WTC11 (cell line): ENCODE data around the gene SARDH. TPM values are rescaled to one million over a fixed set of nuclear protein-coding genes. Genes with fewer than 3 reads are reported as not detected.

ENCODE experiments used
- ATAC-seq: fragments of 200-7000 bp; cut with Tn5 transposase; 2 replicates; pipeline ENCODE4 v1.10.0; 2021; ENCODE audit warnings: mild to moderate bottlenecking, moderate library complexity
- CTCF ChIA-PET: fragments of 300-600 bp; sonication (Branson Sonifier 250); formaldehyde crosslinking; loops from one replicate; lab custom pipeline; 2021; ENCODE audit warnings: antibody characterized with exemption; lab: Charles Lee
- POLR2A ChIA-PET: fragments of 350-600 bp; sonication (Branson Sonifier 250); formaldehyde crosslinking; loops from one replicate; lab custom pipeline; 2021; ENCODE audit warnings: antibody characterized with exemption; lab: Charles Lee
- DNase-seq: peaks from one replicate; pipeline ENCODE4 v3.0.0; 2021; ENCODE audit warnings: low spot score
- H3K27ac Mint-ChIP-seq: 2 replicates; pipeline ENCODE4 v1.8.0; 2021; ENCODE audit warnings: mixed read lengths
- H3K27me3 Mint-ChIP-seq: 2 replicates; pipeline ENCODE4 v1.8.0; 2021; ENCODE audit warnings: low read depth, mild to moderate bottlenecking, moderate library complexity, mixed read lengths
- H3K36me3 Mint-ChIP-seq: 2 replicates; pipeline ENCODE4 v1.8.0; 2021; ENCODE audit warnings: mixed read lengths
- H3K4me1 Mint-ChIP-seq: 2 replicates; pipeline ENCODE4 v1.8.0; 2022; ENCODE audit warnings: mixed read lengths
- H3K4me3 Mint-ChIP-seq: 2 replicates; pipeline ENCODE4 v1.8.0; 2021; ENCODE audit warnings: mild to moderate bottlenecking, moderate library complexity, mixed read lengths
- H3K9me3 Mint-ChIP-seq: 2 replicates; pipeline ENCODE4 v1.8.0; 2021; ENCODE audit warnings: mixed read lengths
- CREM ChIP-seq: sonication (generic); formaldehyde crosslinking; IDR thresholded peaks from 2 replicates; pipeline ENCODE4 v1.8.1; 2022; ENCODE audit warnings: mild to moderate bottlenecking, missing genetic modification reagents, moderate library complexity
- FOXP4 ChIP-seq: sonication (generic); formaldehyde crosslinking; IDR thresholded peaks from 2 replicates; pipeline ENCODE4 v1.8.0; 2022; ENCODE audit warnings: mild to moderate bottlenecking, missing genetic modification reagents
- GTF2I ChIP-seq: fragments of 250-450 bp; sonication (Bioruptor Pico); conservative IDR thresholded peaks from 2 replicates; pipeline ENCODE4 v1.4.0; 2021; ENCODE audit warnings: mild to moderate bottlenecking
- HMGA2 ChIP-seq: fragments of 250-450 bp; sonication (Bioruptor Pico); IDR thresholded peaks from 2 replicates; pipeline ENCODE4 v1.4.0; 2021; ENCODE audit warnings: mild to moderate bottlenecking, moderate library complexity
- IRF1 ChIP-seq: sonication (generic); formaldehyde crosslinking; IDR thresholded peaks from 2 replicates; pipeline ENCODE4 v1.8.0; 2023; ENCODE audit warnings: missing genetic modification reagents
- IRF2 ChIP-seq: sonication (generic); formaldehyde crosslinking; IDR thresholded peaks from 2 replicates; pipeline ENCODE4 v1.8.0; 2022; ENCODE audit warnings: low read depth, missing genetic modification reagents, borderline replicate concordance
- JAZF1 ChIP-seq: fragments of 250-450 bp; sonication (Bioruptor Pico); IDR thresholded peaks from 2 replicates; pipeline ENCODE4 v1.9.0; 2021; ENCODE audit warnings: moderate library complexity, mild to moderate bottlenecking, inconsistent platforms
- KAT7 ChIP-seq: sonication (generic); formaldehyde crosslinking; IDR thresholded peaks from 2 replicates; pipeline ENCODE4 v1.8.1; 2023; ENCODE audit warnings: missing genetic modification reagents, mild to moderate bottlenecking, borderline replicate concordance
- NFYB ChIP-seq: sonication (generic); formaldehyde crosslinking; conservative IDR thresholded peaks from 2 replicates; pipeline ENCODE4 v1.8.0; 2022; ENCODE audit warnings: low read depth, missing genetic modification reagents
- OVOL2 ChIP-seq: fragments of 250-450 bp; sonication (Bioruptor Pico); IDR thresholded peaks from 2 replicates; pipeline ENCODE4 v1.9.0; 2021; ENCODE audit warnings: mild to moderate bottlenecking, borderline replicate concordance
- PRDM15 ChIP-seq: sonication (generic); formaldehyde crosslinking; IDR thresholded peaks from 2 replicates; pipeline ENCODE4 v1.8.0; 2022; ENCODE audit warnings: missing genetic modification reagents
- PREB ChIP-seq: sonication (generic); formaldehyde crosslinking; IDR thresholded peaks from 2 replicates; pipeline ENCODE4 v1.8.1; 2022; ENCODE audit warnings: mild to moderate bottlenecking, missing genetic modification reagents, moderate library complexity, borderline replicate concordance
- TCF7 ChIP-seq: sonication (generic); formaldehyde crosslinking; IDR thresholded peaks from 2 replicates; pipeline ENCODE4 v1.8.0; 2022; ENCODE audit warnings: mild to moderate bottlenecking, low read depth, missing genetic modification reagents, moderate library complexity
- ZNF219 ChIP-seq: sonication (generic); formaldehyde crosslinking; IDR thresholded peaks from 2 replicates; pipeline ENCODE4 v1.8.0; 2023; ENCODE audit warnings: missing genetic modification reagents, mild to moderate bottlenecking, borderline replicate concordance
- ZNF317 ChIP-seq: sonication (generic); formaldehyde crosslinking; IDR thresholded peaks from 2 replicates; pipeline ENCODE4 v1.8.1; 2023; ENCODE audit warnings: low read depth, mild to moderate bottlenecking, moderate library complexity, missing genetic modification reagents, borderline replicate concordance
- ZNF416 ChIP-seq: fragments of 250-450 bp; sonication (Bioruptor Pico); IDR thresholded peaks from 2 replicates; pipeline ENCODE4 v1.9.0; 2021; ENCODE audit warnings: mild to moderate bottlenecking, inconsistent platforms
- ZNF423 ChIP-seq: fragments of 250-450 bp; sonication (Bioruptor Pico); IDR thresholded peaks from 2 replicates; pipeline ENCODE4 v2.1.2; 2022; ENCODE audit warnings: mild to moderate bottlenecking, moderate library complexity
- ZNF425 ChIP-seq: fragments of 250-450 bp; sonication (Bioruptor Pico); conservative IDR thresholded peaks from 2 replicates; pipeline ENCODE4 v1.9.0; 2021; ENCODE audit warnings: mild to moderate bottlenecking
- ZNF512 ChIP-seq: sonication (generic); formaldehyde crosslinking; IDR thresholded peaks from 2 replicates; pipeline ENCODE4 v1.8.1; 2022; ENCODE audit warnings: missing genetic modification reagents, borderline replicate concordance
- ZSCAN18 ChIP-seq: fragments of 250-450 bp; sonication (Bioruptor Pico); IDR thresholded peaks from 2 replicates; pipeline ENCODE4 v2.1.2; 2022; ENCODE audit warnings: mild to moderate bottlenecking, moderate library complexity
- total RNA-seq: library from RNA; stranded (reverse); gene quantifications from 3 replicates; pipeline ENCODE4 v1.2.3, GENCODE V29; 2021

Gene SARDH
- total RNA-seq, 1 experiment from 2014 or later: 8.5 TPM

- TF ChIP-seq FOXP4 (CRISPR knock-in tag): no peak
- no peak for TF ChIP-seq JAZF1 (CRISPR knock-in tag)
- no peak for TF ChIP-seq ZNF423 (CRISPR knock-in tag)
Measured at GRCh38 chr9:133614678-133615077, 123.5 kb downstream of the SARDH start (continued).

- H3K36me3 Mint-ChIP-seq: no peaks in the 10 kb centered on the region
- ChIA-PET CTCF (interaction anchor here (0.6 to 1.1 kb wide), 2 partner anchors 129 to 520 kb away, joined by 3 read pairs; no protein-coding TSS in a partner anchor), POLR2A (no interaction called here)
- H3K4me1 Mint-ChIP-seq: peaks cover 3% of the 10 kb centered on the region; the same call in 1 of the 2 replicates
- H3K4me3 Mint-ChIP-seq: no peak overlapping the region
- H3K9me3 Mint-ChIP-seq: no peaks in the 10 kb centered on the region
- DNase-seq (no peak), ATAC-seq (no peak)
- peaks cover 18% of the 10 kb centered on the region for H3K27me3 Mint-ChIP-seq
- H3K27ac Mint-ChIP-seq: no peak overlapping the region
- TF ChIP-seq ZNF219 (CRISPR knock-in tag) (no peak), HMGA2 (no peak), PREB (CRISPR knock-in tag) (no peak), IRF2 (CRISPR knock-in tag) (no peak), CREM (no peak), OVOL2 (CRISPR knock-in tag) (no peak), ZNF512 (CRISPR knock-in tag) (no peak), PRDM15 (CRISPR knock-in tag) (no peak), ZNF425 (no peak), ZNF416 (CRISPR knock-in tag) (no peak), GTF2I (CRISPR knock-in tag) (no peak), NFYB (no peak), ZNF317 (no peak), ZSCAN18 (CRISPR knock-in tag) (no peak), KAT7 (CRISPR knock-in tag) (no peak), TCF7 (CRISPR knock-in tag) (no peak), IRF1 (no peak)
Measured at GRCh38 chr9:133614056-133614455, 124.1 kb downstream of the SARDH start.
